ENCODE results near the gene GFPT1. TPM values are rescaled to one million over a fixed set of nuclear protein-coding genes. Genes with fewer than 3 reads are reported as not detected.
A peak's percentile ranks its signal among the peaks of the same experiment; 100 is the strongest.

GFPT1 gene
- total RNA-seq, result 10 to 100 TPM; 24.3 to 90.5 (median 39.5) TPM

DNA sequence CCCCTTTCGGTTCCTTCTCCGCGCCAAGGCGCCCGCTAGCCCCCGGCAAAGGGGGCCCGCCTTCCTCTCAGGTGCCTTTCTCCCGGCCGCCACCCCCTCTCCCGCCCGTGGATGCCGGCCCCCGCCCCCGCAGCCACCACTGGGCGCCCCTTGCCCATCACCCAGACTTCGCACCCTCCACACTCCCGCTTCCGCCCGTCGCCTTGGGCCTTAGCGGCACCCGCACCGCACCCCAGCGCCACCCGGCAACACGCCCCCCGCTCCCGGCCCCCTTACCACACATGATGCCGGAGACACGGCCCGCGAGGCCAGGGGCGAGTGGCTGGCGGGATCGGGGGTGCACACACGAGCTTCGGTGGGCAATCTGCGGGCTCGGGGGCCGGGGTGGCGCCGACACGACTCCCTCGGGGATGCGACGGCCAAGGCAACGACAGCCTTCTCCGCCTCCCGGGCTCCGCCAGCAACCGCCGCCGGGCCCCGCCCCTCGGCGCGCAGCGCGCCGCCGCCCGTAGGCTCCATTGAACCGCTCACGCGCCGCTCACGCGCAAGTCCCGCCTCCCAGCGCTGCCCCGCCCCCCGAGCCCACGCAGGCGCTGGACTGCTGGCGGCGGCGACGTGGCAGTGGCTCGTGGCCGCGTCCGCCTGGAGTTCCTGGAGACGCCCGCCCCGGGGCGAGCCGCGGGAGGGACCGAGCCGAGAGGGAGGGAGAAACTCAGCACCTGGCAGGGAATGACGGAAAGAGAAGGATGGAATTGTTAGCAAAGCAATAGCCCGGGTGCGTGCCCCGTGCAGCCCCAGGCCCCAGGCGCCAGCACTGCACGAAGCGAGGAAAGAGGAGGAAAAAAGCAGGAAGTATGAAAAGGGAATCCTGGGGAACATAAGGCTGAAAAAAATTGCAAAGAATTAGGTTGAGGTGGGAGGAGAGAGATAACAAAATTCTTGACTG is at the start of gene GFPT1:
Gene GFPT1, minus strand, starts transcription at position 439 of the 946 bp plus-strand sequence. Its CDS starts 156 bp downstream, at position 283.
- Histone ChIP-seq H3K4me3 (peak within 1 kb of the TSS; percentile 89 to 93), H3K27me3 (no peaks in the 10 kb centered on the region), H3K36me3 (no peaks in the 10 kb centered on the region), H3K9me3 (no peaks in the 10 kb centered on the region), H3K4me1 (no peaks in the 10 kb centered on the region), H3K27ac (peak within 1 kb of the TSS; percentile 86 to 87)
- intact Hi-C loops (cut with DNase I; ENCODE audit: low total_unique reads), result no loop called here
- peak; percentile 92 to 97 for DNase-seq
- peak; percentile 78 to 92 for TF ChIP-seq POLR2A (IDR thresholded peaks at IDR 0.05)
- TF ChIP-seq, protein P1, sequence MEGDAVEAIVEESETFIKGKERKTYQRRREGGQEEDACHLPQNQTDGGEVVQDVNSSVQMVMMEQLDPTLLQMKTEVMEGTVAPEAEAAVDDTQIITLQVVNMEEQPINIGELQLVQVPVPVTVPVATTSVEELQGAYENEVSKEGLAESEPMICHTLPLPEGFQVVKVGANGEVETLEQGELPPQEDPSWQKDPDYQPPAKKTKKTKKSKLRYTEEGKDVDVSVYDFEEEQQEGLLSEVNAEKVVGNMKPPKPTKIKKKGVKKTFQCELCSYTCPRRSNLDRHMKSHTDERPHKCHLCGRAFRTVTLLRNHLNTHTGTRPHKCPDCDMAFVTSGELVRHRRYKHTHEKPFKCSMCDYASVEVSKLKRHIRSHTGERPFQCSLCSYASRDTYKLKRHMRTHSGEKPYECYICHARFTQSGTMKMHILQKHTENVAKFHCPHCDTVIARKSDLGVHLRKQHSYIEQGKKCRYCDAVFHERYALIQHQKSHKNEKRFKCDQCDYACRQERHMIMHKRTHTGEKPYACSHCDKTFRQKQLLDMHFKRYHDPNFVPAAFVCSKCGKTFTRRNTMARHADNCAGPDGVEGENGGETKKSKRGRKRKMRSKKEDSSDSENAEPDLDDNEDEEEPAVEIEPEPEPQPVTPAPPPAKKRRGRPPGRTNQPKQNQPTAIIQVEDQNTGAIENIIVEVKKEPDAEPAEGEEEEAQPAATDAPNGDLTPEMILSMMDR (IDR thresholded peaks at IDR 0.05), result peak in 2 of 4 experiments; percentile 17 to 24

DNA sequence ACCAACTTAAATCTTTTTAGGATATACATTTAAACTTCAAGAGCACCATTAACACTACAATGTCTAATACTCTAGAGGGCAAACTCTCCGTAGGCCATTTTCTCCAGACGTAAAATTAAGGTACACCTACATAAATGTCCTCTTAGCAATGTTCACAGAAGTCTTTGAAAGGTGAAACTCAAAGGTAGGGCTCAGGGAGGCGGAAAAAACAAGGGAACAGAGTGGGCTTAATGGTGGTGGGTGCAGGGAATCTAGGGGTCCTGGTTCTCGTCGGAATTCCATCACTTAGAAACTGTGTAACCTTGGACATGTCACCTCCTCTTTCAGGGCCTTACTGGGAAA is 49.5 kb upstream of the GFPT1 start:
- Histone ChIP-seq H3K27ac (peak overlapping the region; percentile 93 to 96), H3K36me3 (no peaks in the 10 kb centered on the region), H3K9me3 (no peaks in the 10 kb centered on the region), H3K4me1 (peaks cover 0 to 3% of the 10 kb centered on the region in 2 donors), H3K4me3 (peak overlapping the region; percentile 70 to 92), H3K27me3 (no peaks in the 10 kb centered on the region)
- intact Hi-C loops (cut with DNase I; ENCODE audit: low total_unique reads), result no loop called here
- TF ChIP-seq POLR2A (IDR thresholded peaks at IDR 0.05), result no peak
- TF ChIP-seq, protein P1 (IDR thresholded peaks at IDR 0.05), result no peak
- no peak for DNase-seq

DNA sequence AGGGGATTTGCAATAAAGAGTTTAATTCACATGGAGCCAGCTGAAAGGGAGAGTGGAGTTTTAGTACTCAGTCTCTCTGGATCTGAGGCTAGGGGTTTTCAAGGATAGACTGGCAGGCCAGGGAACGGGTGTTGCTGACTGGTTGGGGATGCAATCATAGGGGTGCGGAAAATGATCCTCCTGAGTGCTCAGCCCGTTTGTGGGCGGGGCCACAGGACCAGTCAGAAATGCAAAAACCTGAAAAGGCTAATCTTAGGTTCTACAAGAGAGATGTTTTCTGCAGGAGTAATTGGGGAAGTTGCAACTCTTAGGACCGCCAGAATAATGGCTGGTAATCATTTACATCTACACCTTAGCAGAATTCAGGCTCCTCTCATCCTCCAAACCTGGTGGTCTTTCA is 47.7 kb upstream of the GFPT1 start:
- H3K27ac ChIP-seq, result no peak overlapping the region
- DNase-seq, result no peak
- TF ChIP-seq, protein P1 (IDR thresholded peaks at IDR 0.05), result no peak
- no peak for TF ChIP-seq POLR2A (IDR thresholded peaks at IDR 0.05)
- intact Hi-C loops (cut with DNase I; ENCODE audit: low total_unique reads), result no loop called here
- H3K4me1 ChIP-seq, result peaks cover 0 to 3% of the 10 kb centered on the region in 2 donors
- H3K27me3 ChIP-seq, result no peaks in the 10 kb centered on the region
- no peaks in the 10 kb centered on the region for H3K36me3 ChIP-seq
- no peaks in the 10 kb centered on the region for H3K9me3 ChIP-seq
- no peak overlapping the region for H3K4me3 ChIP-seq

DNA sequence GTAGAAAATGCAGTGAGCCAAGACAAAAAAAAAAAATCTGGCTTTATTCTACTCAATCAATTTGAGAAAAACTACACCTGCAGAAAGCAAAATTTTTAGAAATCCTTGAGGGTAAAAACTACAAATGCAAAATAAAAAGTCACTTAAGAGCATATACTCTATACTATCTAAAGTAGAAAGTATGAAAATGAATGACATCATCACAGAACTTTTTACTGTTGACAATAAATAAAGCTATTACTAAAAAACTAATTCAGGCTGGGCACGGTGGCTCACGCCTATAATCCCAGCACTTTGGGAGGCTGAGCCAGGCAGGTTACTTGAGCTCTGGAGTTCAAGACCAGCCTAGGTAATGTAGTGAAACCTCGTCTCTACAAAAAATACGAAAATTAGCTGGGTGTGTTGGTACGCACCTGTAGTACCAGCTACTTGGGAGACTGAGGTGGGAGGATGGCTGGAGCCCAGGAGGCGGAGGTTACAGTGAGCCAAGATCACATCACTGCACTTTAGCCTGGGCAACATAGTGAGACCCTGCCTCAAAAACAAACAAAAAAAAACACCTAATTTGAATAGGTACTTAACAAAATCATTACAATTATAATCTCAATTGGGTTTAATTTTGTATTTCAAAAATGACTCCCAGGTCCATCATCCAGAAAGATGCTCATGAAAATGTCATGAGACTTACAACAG is 42.6 kb upstream of the GFPT1 start:
- H3K27ac ChIP-seq, result no peak overlapping the region
- no peaks in the 10 kb centered on the region for H3K36me3 ChIP-seq
- TF ChIP-seq, protein P1 (IDR thresholded peaks at IDR 0.05), result no peak
- TF ChIP-seq POLR2A (IDR thresholded peaks at IDR 0.05), result no peak
- no peaks in the 10 kb centered on the region for H3K27me3 ChIP-seq
- H3K4me1 ChIP-seq, result no peaks in the 10 kb centered on the region
- no peaks in the 10 kb centered on the region for H3K9me3 ChIP-seq
- no peak for DNase-seq
- H3K4me3 ChIP-seq, result no peak overlapping the region
- intact Hi-C loops (cut with DNase I; ENCODE audit: low total_unique reads), result no loop called here

DNA sequence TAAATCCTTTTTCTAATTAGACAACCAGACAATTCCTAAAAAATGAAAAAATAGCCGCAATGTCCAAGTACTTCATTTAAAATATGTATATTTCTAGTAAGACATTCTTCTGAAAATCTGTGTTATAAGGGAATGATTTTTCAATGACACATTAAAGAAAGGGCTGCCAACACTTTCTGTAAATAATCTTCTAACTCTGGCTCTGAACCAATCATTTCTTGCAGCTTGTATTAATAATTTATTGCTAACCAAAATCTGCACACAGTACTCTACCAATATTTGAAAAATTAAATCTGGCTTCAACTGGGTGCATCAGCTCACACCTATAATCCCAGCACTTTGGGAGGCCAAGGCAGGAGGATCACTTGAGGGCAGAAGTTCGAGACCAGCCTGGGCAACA is 42.0 kb upstream of the GFPT1 start:
- H3K36me3 ChIP-seq, result no peaks in the 10 kb centered on the region
- intact Hi-C loops (cut with DNase I; ENCODE audit: low total_unique reads), result no loop called here

More for the DNA sequence above, 42.0 kb upstream of the GFPT1 start:
- Histone ChIP-seq H3K27ac (no peak overlapping the region), H3K27me3 (no peaks in the 10 kb centered on the region), H3K4me3 (no peak overlapping the region), H3K4me1 (no peaks in the 10 kb centered on the region), H3K9me3 (no peaks in the 10 kb centered on the region)
- DNase-seq, result no peak
- no peak for TF ChIP-seq POLR2A (IDR thresholded peaks at IDR 0.05)
- TF ChIP-seq, protein P1 (IDR thresholded peaks at IDR 0.05), result no peak

Measured in uterus (tissue), 4 donors.